ENCODE measurements around the gene PTPN14.

The PTPN14 gene

GRCh38 chr1:214330715-214331114, 220.7 kb downstream of the PTPN14 start:
- DNase-seq (ENCODE audit: low read depth) = no peak

- DNase-seq (ENCODE audit: low read depth) = no peak
Measured at GRCh38 chr1:214330222-214330621, 221.2 kb downstream of the PTPN14 start.

GRCh38 chr1:214329470-214330220, 221.8 kb downstream of the PTPN14 start:
- no peak for DNase-seq (ENCODE audit: low read depth)

GRCh38 chr1:214328770-214329469, 222.5 kb downstream of the PTPN14 start:
- DNase-seq (ENCODE audit: low read depth) = peak; percentile 41

GRCh38 chr1:214327514-214327913, 223.9 kb downstream of the PTPN14 start:
- DNase-seq (ENCODE audit: low read depth) = no peak

GRCh38 chr1:214326406-214326805, 225.0 kb downstream of the PTPN14 start:
- DNase-seq (ENCODE audit: low read depth) = no peak

- no peak for DNase-seq (ENCODE audit: low read depth)
Measured at GRCh38 chr1:214324896-214325800, 226.3 kb downstream of the PTPN14 start.

- no peak for DNase-seq (ENCODE audit: low read depth)
Measured at GRCh38 chr1:214321705-214322453, 229.5 kb downstream of the PTPN14 start.

GRCh38 chr1:214319938-214320337, 231.5 kb downstream of the PTPN14 start:
- no peak for DNase-seq (ENCODE audit: low read depth)

- no peak for DNase-seq (ENCODE audit: low read depth)
Measured at GRCh38 chr1:214318956-214319736, 232.3 kb downstream of the PTPN14 start.

GRCh38 chr1:214318356-214318755, 233.0 kb downstream of the PTPN14 start:
- no peak for DNase-seq (ENCODE audit: low read depth)

- no peak for DNase-seq (ENCODE audit: low read depth)
Measured at GRCh38 chr1:214317734-214318133, 233.7 kb downstream of the PTPN14 start.

GRCh38 chr1:214317300-214317699, 234.1 kb downstream of the PTPN14 start:
- DNase-seq (ENCODE audit: low read depth) = no peak

GRCh38 chr1:214316593-214316992, 234.8 kb downstream of the PTPN14 start:
- DNase-seq (ENCODE audit: low read depth) = no peak

GRCh38 chr1:214314178-214314843, 237.1 kb downstream of the PTPN14 start:
- DNase-seq (ENCODE audit: low read depth) = no peak

GRCh38 chr1:214312530-214313051, 238.8 kb downstream of the PTPN14 start:
- no peak for DNase-seq (ENCODE audit: low read depth)

- no peak for DNase-seq (ENCODE audit: low read depth)
Measured at GRCh38 chr1:214310777-214311690, 240.4 kb downstream of the PTPN14 start.

- DNase-seq (ENCODE audit: low read depth) = no peak
Measured at GRCh38 chr1:214310010-214310409, 241.4 kb downstream of the PTPN14 start.

- no peak for DNase-seq (ENCODE audit: low read depth)
Measured at GRCh38 chr1:214306269-214306668, 245.1 kb downstream of the PTPN14 start.
